ENCODE data around the gene MPI. TPM values are rescaled to one million over a fixed set of nuclear protein-coding genes. Genes with fewer than 3 reads are reported as not detected.

MPI gene, protein sequence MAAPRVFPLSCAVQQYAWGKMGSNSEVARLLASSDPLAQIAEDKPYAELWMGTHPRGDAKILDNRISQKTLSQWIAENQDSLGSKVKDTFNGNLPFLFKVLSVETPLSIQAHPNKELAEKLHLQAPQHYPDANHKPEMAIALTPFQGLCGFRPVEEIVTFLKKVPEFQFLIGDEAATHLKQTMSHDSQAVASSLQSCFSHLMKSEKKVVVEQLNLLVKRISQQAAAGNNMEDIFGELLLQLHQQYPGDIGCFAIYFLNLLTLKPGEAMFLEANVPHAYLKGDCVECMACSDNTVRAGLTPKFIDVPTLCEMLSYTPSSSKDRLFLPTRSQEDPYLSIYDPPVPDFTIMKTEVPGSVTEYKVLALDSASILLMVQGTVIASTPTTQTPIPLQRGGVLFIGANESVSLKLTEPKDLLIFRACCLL
- total RNA-seq = 10 to 100 TPM; 55.7 to 56.7 TPM

DNA sequence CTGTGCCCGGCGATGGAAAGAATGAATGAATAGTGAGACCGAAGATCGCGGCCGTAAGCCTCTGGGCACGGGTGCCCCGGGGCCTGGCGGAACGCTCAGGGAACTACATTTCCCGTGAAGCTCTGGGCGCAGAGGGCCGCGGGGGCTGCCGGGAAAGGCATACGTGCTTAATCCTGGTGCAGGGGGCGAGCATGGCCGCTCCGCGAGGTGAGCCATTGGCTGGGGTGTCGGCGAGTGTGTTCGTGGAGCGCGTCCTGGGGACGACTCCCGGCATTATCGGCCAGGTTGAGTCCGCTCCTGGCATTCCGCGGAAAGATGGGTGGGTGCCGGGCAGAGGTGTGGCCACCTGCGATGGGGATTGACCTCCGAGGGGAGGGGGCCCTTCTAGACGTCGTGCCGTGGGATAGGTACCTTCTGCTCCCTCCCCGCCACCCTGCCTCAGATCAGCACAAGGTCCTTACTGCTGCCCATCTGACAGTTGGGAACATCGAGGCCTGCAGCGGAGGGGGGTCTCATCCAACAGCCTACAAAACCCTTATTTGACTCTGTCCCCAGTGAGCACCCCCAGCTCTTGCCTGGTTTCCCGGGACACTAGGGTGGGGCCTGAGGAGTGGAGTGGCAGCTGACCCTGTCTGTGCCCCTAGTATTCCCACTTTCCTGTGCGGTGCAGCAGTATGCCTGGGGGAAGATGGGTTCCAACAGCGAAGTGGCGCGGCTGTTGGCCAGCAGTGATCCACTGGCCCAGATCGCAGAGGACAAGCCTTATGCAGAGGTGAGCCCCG, at the start of gene MPI:
TSS of gene MPI (plus strand) at position 160 of the 782 bp plus-strand sequence. CDS start at position 192, 32 bp downstream.
- ChIA-PET CTCF (interaction anchor here (0.6 to 2.8 kb wide), 5 partner anchors 11 to 121 kb away, joined by 3 to 40 read pairs (median 3); partner anchors contain the start of gene FAM219B), POLR2A (interaction anchor here (0.8 to 2.0 kb wide), 4 partner anchors 12 to 113 kb away, joined by 3 to 11 read pairs (median 4); no protein-coding TSS in a partner anchor)
- Mint-ChIP-seq H3K27me3 (ENCODE audit: low read depth) (no peaks in the 10 kb centered on the region), H3K9me3 (ENCODE audit: insufficient read depth) (no peaks in the 10 kb centered on the region), H3K4me3 (peak within 1 kb of the TSS; percentile 91), H3K27ac (peak within 1 kb of the TSS; percentile 89), H3K4me1 (ENCODE audit: low read depth) (peaks cover 50% of the 10 kb centered on the region), H3K36me3 (ENCODE audit: low read depth) (peaks cover 32% of the 10 kb centered on the region)
- ATAC-seq (peak; percentile 97), DNase-seq (peak; percentile 90)

DNA sequence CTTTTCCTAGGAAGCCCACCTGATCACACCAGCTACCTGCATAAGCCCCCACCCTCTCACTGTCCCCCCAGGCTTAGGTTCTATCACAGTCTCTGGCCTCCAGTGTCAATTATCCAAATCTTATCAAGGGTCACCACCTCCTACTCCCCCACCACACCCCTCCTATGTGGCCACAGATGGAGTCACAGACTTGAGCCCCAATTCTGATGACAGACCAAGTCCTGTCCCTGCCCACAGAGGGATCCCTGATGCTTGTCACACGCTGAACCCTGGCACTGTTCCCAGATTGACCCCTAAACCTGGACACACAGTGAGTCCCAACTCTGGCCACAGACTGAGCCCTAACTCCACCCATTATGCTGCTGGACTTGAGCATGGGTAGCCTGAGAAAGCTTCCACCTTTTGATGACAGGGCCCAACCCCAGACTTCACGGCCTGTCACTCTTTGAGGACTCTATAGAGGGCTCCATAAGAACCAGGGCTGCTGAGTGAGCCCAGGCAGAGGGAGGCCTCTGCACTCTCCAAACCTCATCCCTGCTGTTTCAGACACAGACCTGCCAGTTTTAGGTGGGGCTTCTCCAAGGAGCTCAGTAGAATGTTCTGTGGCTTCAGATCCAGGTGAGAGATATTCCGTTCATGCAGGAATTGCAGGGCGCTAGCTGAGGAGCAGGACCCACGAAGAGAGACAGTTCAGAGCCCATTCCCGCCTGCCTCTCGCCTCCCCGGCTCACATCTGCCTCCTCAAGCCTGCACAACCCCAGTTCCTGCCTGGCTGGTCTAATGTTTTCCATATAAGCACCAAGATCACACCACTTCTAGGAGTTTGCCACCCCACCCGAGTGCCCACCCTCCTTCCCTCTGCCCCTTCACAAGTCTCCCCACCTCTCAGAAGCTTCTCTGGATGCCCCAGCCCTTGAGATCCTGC, 48.7 kb upstream of the MPI start:
- no peak for ATAC-seq
- ChIA-PET CTCF (interaction anchor here (1.4 to 8.4 kb wide), 6 partner anchors 28 to 109 kb away, joined by 3 to 75 read pairs (median 12); no protein-coding TSS in a partner anchor), POLR2A (no interaction called here)
- H3K4me1 Mint-ChIP-seq (ENCODE audit: low read depth) = peaks cover 45% of the 10 kb centered on the region
- peak overlapping the region; percentile 89 for H3K4me3 Mint-ChIP-seq
- H3K9me3 Mint-ChIP-seq (ENCODE audit: insufficient read depth) = no peaks in the 10 kb centered on the region
- peak overlapping the region; percentile 66 for H3K27ac Mint-ChIP-seq
- H3K36me3 Mint-ChIP-seq (ENCODE audit: low read depth) = peaks cover 50% of the 10 kb centered on the region
- DNase-seq = no peak
- no peaks in the 10 kb centered on the region for H3K27me3 Mint-ChIP-seq (ENCODE audit: low read depth)

DNA sequence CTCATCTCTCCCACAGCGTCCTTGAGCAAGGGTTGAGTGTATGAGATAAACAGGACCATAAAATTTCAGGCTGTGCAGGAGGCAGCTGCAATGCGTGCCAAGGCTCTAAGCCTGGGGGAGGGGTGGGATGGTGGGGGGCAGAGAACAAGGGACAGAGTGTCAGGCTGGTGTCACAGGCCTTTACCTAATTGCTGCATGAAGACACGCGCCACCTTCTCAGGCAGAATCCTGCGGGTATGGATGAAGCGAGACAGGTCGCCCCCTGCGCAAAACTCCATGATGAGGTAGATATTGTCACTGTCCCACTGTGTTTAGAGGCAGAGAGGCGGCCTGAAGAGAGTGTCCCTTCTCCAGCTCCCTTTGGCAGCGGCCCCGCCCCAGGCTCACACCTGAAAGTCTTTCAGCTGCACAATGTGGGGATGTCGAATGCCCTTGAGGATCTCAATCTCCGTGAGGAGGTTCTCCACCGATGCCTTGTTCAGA, 47.9 kb upstream of the MPI start:
- peak overlapping the region; percentile 83 for H3K27ac Mint-ChIP-seq
- H3K4me1 Mint-ChIP-seq (ENCODE audit: low read depth) = peaks cover 49% of the 10 kb centered on the region
- H3K27me3 Mint-ChIP-seq (ENCODE audit: low read depth) = no peaks in the 10 kb centered on the region
- DNase-seq (no peak), ATAC-seq (no peak)
- ChIA-PET POLR2A (interaction anchor here (3.4 kb wide), 1 partner anchor 28 kb away, joined by 24 read pairs; no protein-coding TSS in a partner anchor), CTCF (interaction anchor here (0.9 to 8.4 kb wide), 12 partner anchors 13 to 207 kb away, joined by 3 to 75 read pairs (median 8); partner anchors contain the start of gene FAM219B)
- peaks cover 47% of the 10 kb centered on the region for H3K36me3 Mint-ChIP-seq (ENCODE audit: low read depth)
- peak overlapping the region; percentile 89 for H3K4me3 Mint-ChIP-seq
- H3K9me3 Mint-ChIP-seq (ENCODE audit: insufficient read depth) = no peaks in the 10 kb centered on the region

DNA sequence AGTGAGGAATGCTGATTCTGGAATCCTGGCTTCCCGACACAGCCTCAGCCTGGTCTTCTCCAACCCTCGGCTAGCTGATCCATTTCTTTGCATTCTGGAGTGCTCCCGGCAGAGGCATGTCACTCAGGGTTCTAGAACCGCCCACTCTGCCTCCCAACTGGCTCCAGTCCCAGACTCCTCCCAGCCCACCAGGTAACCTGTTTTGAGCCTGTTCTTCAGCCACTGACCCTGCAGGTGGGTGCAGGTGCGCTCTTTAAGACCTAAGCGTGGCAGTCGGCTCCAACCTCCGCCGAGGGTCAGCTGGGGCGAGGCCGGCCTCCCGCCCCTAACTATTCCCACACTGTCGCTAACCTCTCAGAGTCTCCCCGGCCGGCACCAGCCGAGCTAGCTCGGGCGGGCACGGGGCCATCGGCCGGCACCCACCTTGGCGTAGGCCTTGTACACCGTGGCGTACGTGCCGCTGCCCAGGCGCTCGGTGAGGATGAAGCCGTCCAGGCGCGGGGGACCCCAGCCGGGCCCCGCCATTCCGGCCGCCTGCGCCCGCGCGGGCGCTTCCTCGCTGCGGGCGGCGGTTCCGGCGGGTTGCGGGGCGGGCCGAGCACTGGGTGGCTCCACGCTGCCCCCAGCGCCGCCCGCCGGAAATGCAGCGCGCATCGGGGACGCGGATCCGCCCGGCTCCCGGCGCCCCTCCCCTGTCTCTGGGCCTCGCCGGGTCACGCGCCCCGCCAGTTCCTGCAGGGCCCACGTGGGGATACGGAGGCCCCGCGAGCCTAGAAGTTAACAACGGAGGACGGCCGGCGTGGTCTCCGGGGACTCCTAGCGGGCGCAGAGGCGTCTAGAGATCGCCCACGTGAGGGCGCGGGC, 47.0 kb upstream of the MPI start, which contains the start of gene ULK3:
TSS of gene ULK3 (minus strand) at position 576 of the 864 bp plus-strand sequence. CDS start at position 525, 51 bp downstream.
- CTCF ChIA-PET = interaction anchor here (0.6 to 8.4 kb wide), 14 partner anchors 14 to 208 kb away, joined by 3 to 75 read pairs (median 4); partner anchors contain the start of gene FAM219B
- H3K4me1 Mint-ChIP-seq (ENCODE audit: low read depth) = peaks cover 49% of the 10 kb centered on the region

DNA sequence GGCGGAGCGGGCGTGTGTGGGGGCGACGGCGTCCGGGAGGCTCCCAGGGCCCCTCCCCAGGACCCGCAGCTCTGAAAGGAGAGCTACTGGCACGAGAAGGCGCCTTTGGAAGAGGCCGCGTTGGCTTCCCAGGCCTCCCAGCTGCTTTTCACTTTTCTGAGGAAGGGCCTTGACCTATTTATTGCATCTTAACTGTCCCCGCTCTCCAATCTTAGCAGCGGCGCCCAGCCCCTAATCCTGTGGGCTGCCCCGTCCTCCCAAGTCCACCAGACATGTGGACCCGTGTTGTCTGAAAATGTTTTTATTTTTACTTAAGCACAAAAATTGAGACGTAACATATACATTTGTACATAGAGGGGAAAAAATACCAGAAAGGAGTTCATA, 46.4 kb upstream of the MPI start:
- CTCF ChIA-PET = interaction anchor here (1.2 to 8.4 kb wide), 10 partner anchors 14 to 107 kb away, joined by 3 to 75 read pairs (median 12); partner anchors contain the start of gene FAM219B
- ATAC-seq (no peak), DNase-seq (no peak)
- H3K27ac Mint-ChIP-seq = peak overlapping the region; percentile 93
- POLR2A ChIA-PET = interaction anchor here (1.2 to 3.4 kb wide), 5 partner anchors 27 to 63 kb away, joined by 3 to 24 read pairs (median 3); partner anchors contain the start of gene FAM219B
- no peaks in the 10 kb centered on the region for H3K27me3 Mint-ChIP-seq (ENCODE audit: low read depth)
- peaks cover 49% of the 10 kb centered on the region for H3K4me1 Mint-ChIP-seq (ENCODE audit: low read depth)
- peaks cover 59% of the 10 kb centered on the region for H3K36me3 Mint-ChIP-seq (ENCODE audit: low read depth)
- H3K9me3 Mint-ChIP-seq (ENCODE audit: insufficient read depth) = no peaks in the 10 kb centered on the region
- H3K4me3 Mint-ChIP-seq = peak overlapping the region; percentile 77

More for the DNA sequence above, 47.0 kb upstream of the MPI start, which contains the start of gene ULK3:
- POLR2A ChIA-PET = interaction anchor here (1.4 to 3.4 kb wide), 4 partner anchors 27 to 62 kb away, joined by 3 to 24 read pairs (median 8); no protein-coding TSS in a partner anchor
- H3K36me3 Mint-ChIP-seq (ENCODE audit: low read depth) = peaks cover 52% of the 10 kb centered on the region
- peak; percentile 94 for DNase-seq
- ATAC-seq = peak; percentile 87
- H3K9me3 Mint-ChIP-seq (ENCODE audit: insufficient read depth) = no peaks in the 10 kb centered on the region
- H3K27ac Mint-ChIP-seq = peak within 1 kb of the TSS; percentile 93
- H3K27me3 Mint-ChIP-seq (ENCODE audit: low read depth) = no peaks in the 10 kb centered on the region
- peak within 1 kb of the TSS; percentile 89 for H3K4me3 Mint-ChIP-seq

DNA sequence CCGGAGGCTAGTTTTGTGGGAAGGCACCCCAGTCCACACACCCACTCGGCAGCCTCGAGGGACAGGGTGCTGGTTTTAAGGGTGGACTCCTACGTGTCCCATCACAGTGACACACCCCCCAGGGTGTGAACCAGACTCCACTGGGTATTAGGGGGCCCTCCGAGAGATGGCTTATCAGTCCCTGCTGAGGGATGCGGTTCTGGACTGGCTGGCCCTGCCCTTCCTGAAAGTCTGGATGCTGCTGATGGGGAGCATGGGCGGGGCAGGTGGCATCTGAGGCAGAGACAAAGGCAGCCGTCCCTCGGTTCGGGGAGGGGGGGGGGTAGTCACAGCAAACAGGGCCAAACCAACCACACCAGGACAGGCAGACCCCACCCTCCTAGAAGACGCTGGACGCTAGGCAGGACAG, 45.9 kb upstream of the MPI start:
- Mint-ChIP-seq H3K4me1 (ENCODE audit: low read depth) (peaks cover 49% of the 10 kb centered on the region), H3K9me3 (ENCODE audit: insufficient read depth) (no peaks in the 10 kb centered on the region), H3K27me3 (ENCODE audit: low read depth) (no peaks in the 10 kb centered on the region), H3K4me3 (peak overlapping the region; percentile 77), H3K36me3 (ENCODE audit: low read depth) (peaks cover 61% of the 10 kb centered on the region), H3K27ac (peak overlapping the region; percentile 93)
- ChIA-PET POLR2A (interaction anchor here (0.7 to 3.4 kb wide), 10 partner anchors 14 to 63 kb away, joined by 3 to 24 read pairs (median 4); partner anchors contain the start of genes CPLX3, CSK and FAM219B), CTCF (interaction anchor here (1.0 to 8.4 kb wide), 13 partner anchors 8 to 73 kb away, joined by 3 to 75 read pairs (median 11); partner anchors contain the start of gene FAM219B)
- DNase-seq (no peak), ATAC-seq (no peak)

DNA sequence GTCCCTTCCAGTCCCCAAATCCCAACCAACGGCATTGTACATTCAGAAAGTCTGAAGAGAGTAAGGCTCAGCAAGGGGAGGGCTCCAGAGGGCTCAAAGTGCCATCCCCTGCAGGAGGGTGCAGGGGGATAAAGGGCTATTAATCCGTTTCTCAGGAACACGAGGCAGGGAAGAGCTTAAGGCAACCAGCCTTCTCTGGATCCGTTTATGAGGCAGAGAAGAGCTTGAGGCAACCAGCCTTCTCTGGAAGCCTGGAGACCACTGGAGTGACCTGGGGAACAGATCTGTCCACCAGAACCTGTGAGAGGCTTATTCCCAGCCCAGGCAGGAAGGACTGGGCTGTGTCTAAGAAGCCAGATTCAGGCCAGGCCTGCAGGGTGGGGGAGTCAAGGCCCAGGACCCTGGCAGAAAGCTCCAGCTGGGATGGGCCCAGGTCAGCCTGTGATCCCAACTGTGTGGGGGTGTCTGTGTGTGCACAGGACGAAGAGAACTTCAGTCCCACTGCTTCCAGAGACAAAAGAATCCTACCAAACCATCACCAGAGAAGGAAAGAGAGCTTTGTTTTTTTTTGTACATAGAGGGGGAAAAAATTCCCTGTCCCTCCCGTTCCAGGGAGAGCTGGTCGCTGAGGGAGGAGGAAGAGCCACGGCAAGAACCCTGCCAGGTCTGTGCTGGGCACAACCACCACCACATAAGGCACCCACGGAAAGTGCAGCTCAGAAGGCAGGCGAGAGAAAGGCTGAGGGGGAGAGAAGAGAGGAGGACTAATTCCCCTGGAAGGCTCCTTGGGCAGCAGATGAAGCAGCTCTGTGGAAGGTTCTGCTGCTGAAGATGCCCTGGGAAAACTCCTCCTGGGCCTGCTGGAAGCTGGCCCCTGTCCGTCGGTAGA, 45.3 kb upstream of the MPI start:
- DNase-seq (peak; percentile 36), ATAC-seq (peak; percentile 2)
- Mint-ChIP-seq H3K27ac (peak overlapping the region; percentile 93), H3K27me3 (ENCODE audit: low read depth) (no peaks in the 10 kb centered on the region), H3K4me3 (peak overlapping the region; percentile 46), H3K36me3 (ENCODE audit: low read depth) (peaks cover 60% of the 10 kb centered on the region), H3K4me1 (ENCODE audit: low read depth) (peaks cover 49% of the 10 kb centered on the region), H3K9me3 (ENCODE audit: insufficient read depth) (no peaks in the 10 kb centered on the region)
- ChIA-PET CTCF (interaction anchor here (0.6 to 8.4 kb wide), 17 partner anchors 9 to 210 kb away, joined by 3 to 75 read pairs (median 5); partner anchors contain the start of genes COX5A, FAM219B and SCAMP2), POLR2A (interaction anchor here (0.6 to 3.4 kb wide), 20 partner anchors 14 to 456 kb away, joined by 3 to 24 read pairs (median 3); partner anchors contain the start of genes COX5A, CPLX3, CSK and FAM219B)

DNA sequence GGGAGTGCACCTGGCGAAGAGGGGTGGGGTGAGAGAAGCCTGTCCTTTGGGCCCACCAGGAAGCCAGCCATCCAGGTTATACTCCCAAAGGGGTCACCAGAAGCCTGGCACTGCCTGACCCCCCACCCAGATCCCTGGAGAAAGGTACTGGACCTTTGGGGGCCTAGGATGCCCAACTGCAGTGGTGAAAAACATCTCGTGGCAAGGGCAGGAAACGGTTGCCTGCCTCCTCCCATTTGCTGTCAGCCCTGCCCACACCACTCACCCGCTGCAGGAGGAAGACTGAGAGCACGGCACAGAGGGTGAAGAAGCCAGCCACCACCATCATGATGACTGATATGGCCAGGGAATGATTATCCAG, 44.7 kb upstream of the MPI start:
- Mint-ChIP-seq H3K4me3 (peak overlapping the region; percentile 46), H3K4me1 (ENCODE audit: low read depth) (peaks cover 49% of the 10 kb centered on the region), H3K27me3 (ENCODE audit: low read depth) (no peaks in the 10 kb centered on the region), H3K9me3 (ENCODE audit: insufficient read depth) (no peaks in the 10 kb centered on the region), H3K27ac (peak overlapping the region; percentile 93), H3K36me3 (ENCODE audit: low read depth) (peaks cover 64% of the 10 kb centered on the region)
- ATAC-seq (peak; percentile 54), DNase-seq (peak; percentile 80)
- ChIA-PET CTCF (interaction anchor here (0.6 to 8.4 kb wide), 15 partner anchors 13 to 210 kb away, joined by 3 to 75 read pairs (median 5); partner anchors contain the start of genes COX5A, FAM219B and SCAMP2), POLR2A (interaction anchor here (0.6 to 3.4 kb wide), 14 partner anchors 13 to 457 kb away, joined by 3 to 24 read pairs (median 4); partner anchors contain the start of genes COX5A, CPLX3, CSK and MPI)
